HFFc6 (cell line): ENCODE measurements around the gene FAM163A. TPM values are rescaled to one million over a fixed set of nuclear protein-coding genes. Genes with fewer than 3 reads are reported as not detected.
A peak's percentile ranks its signal among the peaks of the same experiment; 100 is the strongest.

Source experiments
- DNase-seq: peaks from one replicate; pipeline ENCODE4 v3.0.0-alpha.2; 2018
- H3K27ac Mint-ChIP-seq: 2 replicates; pipeline ENCODE4 v1.8.0; 2020; ENCODE audit warnings: mild to moderate bottlenecking, mixed read lengths
- H3K27me3 Mint-ChIP-seq: 2 replicates; pipeline ENCODE4 v1.8.0; 2021; ENCODE audit warnings: mild to moderate bottlenecking, moderate library complexity, mixed read lengths; ENCODE audit not compliant: insufficient read depth
- H3K36me3 Mint-ChIP-seq: 2 replicates; pipeline ENCODE4 v1.8.0; 2021; ENCODE audit warnings: low read depth, mixed read lengths
- H3K4me1 Mint-ChIP-seq: 2 replicates; pipeline ENCODE4 v1.8.0; 2020; ENCODE audit warnings: low read depth, mixed read lengths
- H3K4me3 Mint-ChIP-seq: 2 replicates; pipeline ENCODE4 v1.8.0; 2020; ENCODE audit warnings: mild to moderate bottlenecking, moderate library complexity, mixed read lengths
- H3K9me3 Mint-ChIP-seq: 2 replicates; pipeline ENCODE4 v1.8.0; 2020; ENCODE audit warnings: mild to moderate bottlenecking, mixed read lengths
- total RNA-seq, 6 experiments: library from RNA; stranded (reverse); fragmentation: NEBNext Ultra II Directional; extraction: Animal tissue kit (Norgen Biotek cat#: 25700); gene quantifications; 2 replicates in 1 of 6; 3 replicates in 5 of 6; pipeline ENCODE4 v1.2.3, GENCODE V29; 2021
- TF ChIP-seq, protein P1 (sequence below): fragments of 200-600 bp; sonication (generic); IDR thresholded peaks from 2 replicates; pipeline ENCODE4 v1.5.0; 2021; ENCODE audit warnings: antibody characterized with exemption, mild to moderate bottlenecking

The FAM163A gene
- total RNA-seq, 6 experiments from 2014 or later = not detected

DNA sequence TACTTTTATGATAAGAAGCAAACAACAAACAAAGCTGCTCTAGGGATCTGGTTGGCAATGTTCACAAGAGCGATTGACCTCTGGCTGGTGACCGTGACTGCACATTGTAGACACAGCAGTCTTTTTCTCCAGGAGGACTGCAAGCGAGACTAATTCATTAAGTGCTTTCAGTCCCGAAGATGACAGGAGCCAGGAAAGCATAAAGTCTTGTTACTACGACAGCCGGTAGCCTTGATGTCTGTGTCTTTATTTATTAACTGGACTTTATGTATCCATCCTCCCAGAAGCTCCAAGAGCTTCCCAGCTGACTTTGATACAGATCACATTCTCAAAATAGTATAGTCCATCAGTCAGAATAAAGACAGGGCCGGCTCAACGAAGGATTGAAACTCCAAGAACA is 18.2 kb downstream of the FAM163A start:
- peaks cover 35% of the 10 kb centered on the region for H3K27me3 Mint-ChIP-seq
- no peaks in the 10 kb centered on the region for H3K9me3 Mint-ChIP-seq
- TF ChIP-seq, protein P1, sequence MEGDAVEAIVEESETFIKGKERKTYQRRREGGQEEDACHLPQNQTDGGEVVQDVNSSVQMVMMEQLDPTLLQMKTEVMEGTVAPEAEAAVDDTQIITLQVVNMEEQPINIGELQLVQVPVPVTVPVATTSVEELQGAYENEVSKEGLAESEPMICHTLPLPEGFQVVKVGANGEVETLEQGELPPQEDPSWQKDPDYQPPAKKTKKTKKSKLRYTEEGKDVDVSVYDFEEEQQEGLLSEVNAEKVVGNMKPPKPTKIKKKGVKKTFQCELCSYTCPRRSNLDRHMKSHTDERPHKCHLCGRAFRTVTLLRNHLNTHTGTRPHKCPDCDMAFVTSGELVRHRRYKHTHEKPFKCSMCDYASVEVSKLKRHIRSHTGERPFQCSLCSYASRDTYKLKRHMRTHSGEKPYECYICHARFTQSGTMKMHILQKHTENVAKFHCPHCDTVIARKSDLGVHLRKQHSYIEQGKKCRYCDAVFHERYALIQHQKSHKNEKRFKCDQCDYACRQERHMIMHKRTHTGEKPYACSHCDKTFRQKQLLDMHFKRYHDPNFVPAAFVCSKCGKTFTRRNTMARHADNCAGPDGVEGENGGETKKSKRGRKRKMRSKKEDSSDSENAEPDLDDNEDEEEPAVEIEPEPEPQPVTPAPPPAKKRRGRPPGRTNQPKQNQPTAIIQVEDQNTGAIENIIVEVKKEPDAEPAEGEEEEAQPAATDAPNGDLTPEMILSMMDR = no peak
- H3K36me3 Mint-ChIP-seq = no peaks in the 10 kb centered on the region
- H3K27ac Mint-ChIP-seq = no peak overlapping the region
- no peak overlapping the region for H3K4me3 Mint-ChIP-seq
- peaks cover 18% of the 10 kb centered on the region for H3K4me1 Mint-ChIP-seq
- no peak for DNase-seq

DNA sequence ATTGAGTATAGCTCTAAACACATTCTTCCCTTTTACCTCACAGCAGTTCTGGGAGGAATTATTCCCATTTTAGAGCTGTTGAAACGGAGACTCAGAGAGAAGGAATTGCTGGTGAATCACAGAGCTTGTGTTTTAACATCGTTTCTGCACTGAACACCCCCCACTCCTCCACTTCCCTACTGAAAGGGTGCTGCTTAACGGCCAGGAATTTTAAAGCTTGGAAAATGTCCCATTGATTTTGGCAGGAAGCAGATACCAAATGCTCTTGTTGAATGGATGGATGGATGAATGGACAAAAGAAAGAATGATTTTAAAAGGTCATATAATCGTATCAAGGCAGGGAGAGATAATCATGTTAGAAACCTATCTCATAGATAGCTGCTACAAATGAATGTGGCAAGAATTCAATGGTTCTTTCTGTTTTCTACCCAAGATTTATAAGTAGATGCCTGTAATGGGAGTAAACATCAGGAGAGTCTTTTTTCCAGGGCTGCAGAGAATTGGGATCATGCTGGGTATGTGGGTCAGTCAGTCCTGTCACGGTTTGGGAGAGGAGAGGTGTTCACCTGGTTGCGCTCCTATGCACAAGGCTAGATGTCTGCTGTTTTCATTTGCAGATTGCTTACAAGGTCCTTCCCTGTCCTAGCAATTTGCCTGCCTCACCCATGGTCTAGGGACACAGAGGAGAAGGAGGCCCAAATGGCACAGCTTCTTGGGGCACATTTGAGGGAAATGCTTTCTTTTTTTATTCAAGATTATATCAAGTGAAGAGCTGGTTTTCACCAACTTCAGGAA is 19.0 kb downstream of the FAM163A start:
- Mint-ChIP-seq H3K36me3 (no peaks in the 10 kb centered on the region), H3K4me3 (no peak overlapping the region), H3K4me1 (peaks cover 18% of the 10 kb centered on the region), H3K27ac (no peak overlapping the region), H3K9me3 (no peaks in the 10 kb centered on the region), H3K27me3 (peaks cover 38% of the 10 kb centered on the region)
- no peak for DNase-seq
- TF ChIP-seq, protein P1 = no peak

DNA sequence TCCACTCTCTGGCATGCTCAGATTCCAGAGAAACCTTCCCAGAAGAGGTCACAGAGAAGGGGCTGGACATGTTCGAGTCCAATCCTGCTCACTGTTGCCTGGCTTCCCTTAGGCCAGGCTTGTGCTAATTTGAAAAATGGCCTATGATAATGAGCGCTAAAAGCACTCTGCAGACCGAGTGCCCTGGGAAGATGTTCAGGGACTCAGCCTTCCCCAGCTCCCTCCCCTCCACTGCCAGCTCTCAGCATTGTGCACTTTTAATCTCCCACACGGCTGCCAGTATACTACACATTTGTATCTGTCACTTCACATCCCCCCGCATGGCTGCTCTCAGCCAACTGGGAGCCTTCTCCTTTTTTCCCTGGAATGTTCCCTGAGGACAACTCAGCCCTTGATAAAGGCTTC is 24.1 kb downstream of the FAM163A start:
- Mint-ChIP-seq H3K36me3 (no peaks in the 10 kb centered on the region), H3K4me3 (no peak overlapping the region)
- TF ChIP-seq, protein P1 = no peak

DNA sequence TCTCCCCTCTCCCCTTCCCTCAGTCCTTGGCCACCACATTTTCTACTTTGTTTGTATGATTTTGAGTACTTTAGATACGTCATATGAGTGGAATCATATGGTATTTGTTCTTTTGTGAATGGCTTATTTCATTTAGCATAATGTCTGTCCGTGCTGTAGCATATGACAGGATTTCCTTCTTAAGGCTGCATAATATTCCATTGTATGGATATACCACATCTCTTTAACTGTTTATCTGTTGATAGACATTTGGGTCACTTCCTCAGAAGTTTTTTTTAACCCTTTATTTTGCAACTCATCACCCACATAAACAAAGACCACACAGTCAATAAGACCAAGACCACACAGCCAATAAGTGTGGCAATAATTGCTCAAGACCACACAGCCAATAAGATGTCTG is 24.9 kb downstream of the FAM163A start:
- Mint-ChIP-seq H3K36me3 (no peaks in the 10 kb centered on the region), H3K4me3 (no peak overlapping the region), H3K27me3 (peaks cover 42% of the 10 kb centered on the region), H3K4me1 (no peaks in the 10 kb centered on the region), H3K9me3 (peaks cover 5% of the 10 kb centered on the region), H3K27ac (no peak overlapping the region)
- TF ChIP-seq, protein P1 = no peak
- no peak for DNase-seq

More for the DNA sequence above, 24.1 kb downstream of the FAM163A start:
- Mint-ChIP-seq H3K27me3 (peaks cover 40% of the 10 kb centered on the region), H3K9me3 (no peaks in the 10 kb centered on the region), H3K27ac (no peak overlapping the region), H3K4me1 (peaks cover 5% of the 10 kb centered on the region)
- no peak for DNase-seq

DNA sequence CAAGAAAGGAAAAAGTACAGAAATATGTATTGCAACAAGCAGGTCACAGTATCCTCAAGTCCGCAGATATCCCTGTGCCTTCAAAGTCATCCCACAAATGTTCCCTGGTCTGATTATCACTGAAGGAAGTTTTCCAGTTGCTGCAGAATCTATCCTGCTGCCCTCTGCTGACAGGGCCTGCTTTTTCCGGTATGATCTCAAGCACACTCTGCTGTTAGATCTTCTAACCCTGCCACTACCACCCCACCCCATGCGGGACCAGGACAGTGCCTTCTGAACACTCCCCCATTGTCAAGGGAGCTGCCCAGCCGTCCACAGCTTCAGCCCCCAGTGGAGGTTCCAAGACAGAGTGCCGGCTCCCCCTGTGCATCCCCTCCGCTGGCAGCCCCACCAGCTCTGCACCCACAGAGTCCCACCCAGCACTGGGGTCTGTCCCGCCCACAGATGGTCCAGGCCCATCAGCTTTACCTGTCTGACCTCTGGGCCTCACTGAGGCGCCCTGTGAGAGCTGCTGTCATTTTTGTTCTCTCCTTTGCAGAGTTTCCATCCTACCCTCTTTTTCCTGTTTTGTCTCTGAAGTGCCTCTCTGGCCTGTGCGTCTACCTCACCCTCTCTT is 27.9 kb downstream of the FAM163A start:
- TF ChIP-seq, protein P1 = peak; percentile 42; the same call in 1 of the 2 replicates
- no peak overlapping the region for H3K4me3 Mint-ChIP-seq
- H3K27ac Mint-ChIP-seq = no peak overlapping the region
- H3K4me1 Mint-ChIP-seq = peaks cover 7% of the 10 kb centered on the region; the same call in 1 of the 2 replicates
- H3K9me3 Mint-ChIP-seq = peaks cover 8% of the 10 kb centered on the region
- no peaks in the 10 kb centered on the region for H3K36me3 Mint-ChIP-seq
- DNase-seq = no peak
- peaks cover 47% of the 10 kb centered on the region for H3K27me3 Mint-ChIP-seq
